Measurements from ENCODE around the gene ZNF536.

ZNF536 gene

GRCh38 chr19:30379841-30380610 lies 7.8 kb downstream of the ZNF536 start:
- TF ChIP-seq GATA3 (IDR thresholded peaks at IDR 0.05; ENCODE audit: low read depth, low read length) (no peak), GATA2 (IDR thresholded peaks at IDR 0.05; ENCODE audit: low read depth, low read length) (no peak)

GRCh38 chr19:30381366-30381765 lies 9.2 kb downstream of the ZNF536 start:
- no peak for TF ChIP-seq GATA2 (IDR thresholded peaks at IDR 0.05; ENCODE audit: low read depth, low read length)
- TF ChIP-seq GATA3 (IDR thresholded peaks at IDR 0.05; ENCODE audit: low read depth, low read length), result no peak

- TF ChIP-seq GATA3 (IDR thresholded peaks at IDR 0.05; ENCODE audit: low read depth, low read length) (no peak), GATA2 (IDR thresholded peaks at IDR 0.05; ENCODE audit: low read depth, low read length) (no peak)
These were observed 13.0 kb downstream of the ZNF536 start for GRCh38 chr19:30385174-30385573.

- no peak for TF ChIP-seq GATA3 (IDR thresholded peaks at IDR 0.05; ENCODE audit: low read depth, low read length)
- TF ChIP-seq GATA2 (IDR thresholded peaks at IDR 0.05; ENCODE audit: low read depth, low read length), result no peak
These were observed 13.5 kb downstream of the ZNF536 start for GRCh38 chr19:30385666-30386065.

GRCh38 chr19:30386551-30387143 lies 14.5 kb downstream of the ZNF536 start:
- TF ChIP-seq GATA3 (IDR thresholded peaks at IDR 0.05; ENCODE audit: low read depth, low read length), result no peak
- TF ChIP-seq GATA2 (IDR thresholded peaks at IDR 0.05; ENCODE audit: low read depth, low read length), result peak; percentile 27; the same call in 1 of the 2 replicates

- peak; percentile 85 for TF ChIP-seq GATA3 (IDR thresholded peaks at IDR 0.05; ENCODE audit: low read depth, low read length)
- peak; percentile 93 for TF ChIP-seq GATA2 (IDR thresholded peaks at IDR 0.05; ENCODE audit: low read depth, low read length)
These were observed 15.3 kb downstream of the ZNF536 start for GRCh38 chr19:30387311-30388115.

- TF ChIP-seq GATA3 (IDR thresholded peaks at IDR 0.05; ENCODE audit: low read depth, low read length) (no peak), GATA2 (IDR thresholded peaks at IDR 0.05; ENCODE audit: low read depth, low read length) (no peak)
These were observed 16.1 kb downstream of the ZNF536 start for GRCh38 chr19:30388327-30388726.

- TF ChIP-seq GATA3 (IDR thresholded peaks at IDR 0.05; ENCODE audit: low read depth, low read length) (no peak), GATA2 (IDR thresholded peaks at IDR 0.05; ENCODE audit: low read depth, low read length) (no peak)
These were observed 16.6 kb downstream of the ZNF536 start for GRCh38 chr19:30388819-30389218.

- TF ChIP-seq GATA3 (IDR thresholded peaks at IDR 0.05; ENCODE audit: low read depth, low read length), result no peak
- TF ChIP-seq GATA2 (IDR thresholded peaks at IDR 0.05; ENCODE audit: low read depth, low read length), result no peak
These were observed 18.3 kb downstream of the ZNF536 start for GRCh38 chr19:30390356-30390988.

GRCh38 chr19:30391052-30391451 lies 18.9 kb downstream of the ZNF536 start:
- TF ChIP-seq GATA3 (IDR thresholded peaks at IDR 0.05; ENCODE audit: low read depth, low read length) (no peak), GATA2 (IDR thresholded peaks at IDR 0.05; ENCODE audit: low read depth, low read length) (no peak)

- no peak for TF ChIP-seq GATA3 (IDR thresholded peaks at IDR 0.05; ENCODE audit: low read depth, low read length)
- no peak for TF ChIP-seq GATA2 (IDR thresholded peaks at IDR 0.05; ENCODE audit: low read depth, low read length)
These were observed 19.7 kb downstream of the ZNF536 start for GRCh38 chr19:30391554-30392551.

- no peak for TF ChIP-seq GATA3 (IDR thresholded peaks at IDR 0.05; ENCODE audit: low read depth, low read length)
- no peak for TF ChIP-seq GATA2 (IDR thresholded peaks at IDR 0.05; ENCODE audit: low read depth, low read length)
These were observed 20.9 kb downstream of the ZNF536 start for GRCh38 chr19:30393046-30393445.

Measured in SH-SY5Y (cell line).